Panc1 (cell line): ENCODE results near the gene GMDS. TPM values are rescaled to one million over a fixed set of nuclear protein-coding genes. Genes with fewer than 3 reads are reported as not detected.

ENCODE experiments used
- ATAC-seq: fragments of 200-7000 bp; cut with Tn5 transposase; 2 replicates; pipeline ENCODE4 v1.9.1; 2020; ENCODE audit warnings: mild to moderate bottlenecking, moderate library complexity
- BruUV-seq: library from RNA; stranded (reverse); fragments of 400-500 nt; replicated peaks from 2 replicates; lab custom pipeline; 2021; lab: Mats Ljungman, UMichigan
- CTCF ChIA-PET: fragments of 300-600 bp; sonication (Branson Sonifier 250); formaldehyde crosslinking; loops from one replicate; lab custom pipeline; 2022; ENCODE audit warnings: antibody characterized with exemption; lab: Charles Lee
- POLR2A ChIA-PET: fragments of 300-600 bp; sonication (Branson Sonifier 250); formaldehyde crosslinking; loops from one replicate; lab custom pipeline; 2022; ENCODE audit warnings: antibody characterized with exemption; lab: Charles Lee
- DNase-seq: peaks from one replicate; pipeline ENCODE4 v3.0.0-alpha.2; 2010; ENCODE audit warnings: low read depth, low spot score
- H3K27ac ChIP-seq: 2 replicates; pipeline ENCODE4 v1.5.1; 2011; ENCODE audit warnings: mild to moderate bottlenecking, low read length, inconsistent platforms
- H3K27me3 ChIP-seq: fragments of 200-500 bp; sonication (Bioruptor generic); 2 replicates; pipeline ENCODE4 v1.6.0; 2014; ENCODE audit warnings: low read length, inconsistent platforms; ENCODE audit not compliant: control insufficient read depth, insufficient read depth
- H3K36me3 ChIP-seq: fragments of 200-500 bp; sonication (Bioruptor generic); 2 replicates; pipeline ENCODE4 v1.5.1; 2014; ENCODE audit warnings: inconsistent platforms, mild to moderate bottlenecking, low read length, moderate library complexity; ENCODE audit not compliant: control insufficient read depth, insufficient read depth
- H3K4me1 ChIP-seq: 2 replicates; pipeline ENCODE4 v1.5.1; 2011; ENCODE audit warnings: inconsistent platforms, mild to moderate bottlenecking, low read length, moderate library complexity; ENCODE audit not compliant: control insufficient read depth, insufficient read depth
- H3K4me3 ChIP-seq, 2 experiments: 2 replicates each; pipeline ENCODE4 v1.5.1; 2011 to 2012; ENCODE audit warnings: low read depth in 2 of 2, low read length in 2 of 2, mild to moderate bottlenecking in 2 of 2, inconsistent platforms in 1 of 2, moderate library complexity in 1 of 2
- H3K9me3 ChIP-seq: fragments of 200-500 bp; sonication (Bioruptor generic); 2 replicates; pipeline ENCODE4 v1.5.1; 2014; ENCODE audit warnings: low read depth, mild to moderate bottlenecking, inconsistent platforms, low read length, moderate library complexity; ENCODE audit not compliant: control insufficient read depth, insufficient read depth
- POLR2AphosphoS5 ChIP-seq: IDR thresholded peaks from 2 replicates; pipeline ENCODE4 v1.6.1; 2012; ENCODE audit warnings: mild to moderate bottlenecking, low read depth, low read length, moderate library complexity
- SIN3A ChIP-seq: IDR thresholded peaks from 2 replicates; pipeline ENCODE4 v1.6.1; 2012; ENCODE audit warnings: low read depth, mild to moderate bottlenecking, low read length, moderate library complexity, borderline replicate concordance; ENCODE audit not compliant: insufficient read depth
- TCF7L2 ChIP-seq: IDR thresholded peaks from 2 replicates; pipeline ENCODE4 v1.6.1; 2011; ENCODE audit warnings: mild to moderate bottlenecking, low read depth, low read length, inconsistent platforms
- in situ Hi-C: cut with HindIII; loops from 2 replicates; pipeline ENCODE4 v1.10.0; 2016; ENCODE audit warnings: low sequenced_read_pairs, low pct_unique_long_range_greater_than_20kb
- intact Hi-C: fragments of 100-400 bp; cut with micrococcal nuclease; formaldehyde crosslinking; loops from one replicate; pipeline ENCODE4 v1.10.0; 2022; ENCODE audit not compliant: unreplicated experiment
- total RNA-seq: library from RNA; stranded (reverse); gene quantifications from one replicate; pipeline ENCODE4 v1.2.1, GENCODE V29; 2021; ENCODE audit not compliant: unreplicated experiment
- TF ChIP-seq, protein P1 (sequence below), 2 experiments: IDR thresholded peaks; 2 replicates each; pipeline ENCODE4 v1.6.1; 2011 to 2012; ENCODE audit warnings: low read depth in 2 of 2, control low read depth in 1 of 2, low read length in 1 of 2, mild to moderate bottlenecking in 1 of 2, moderate library complexity in 1 of 2; ENCODE audit not compliant: insufficient read depth in 1 of 2
- TF ChIP-seq, protein P2 (sequence below): fragments of 450-650 bp; IDR thresholded peaks from 2 replicates; pipeline ENCODE4 v1.5.1; 2017; ENCODE audit warnings: mild to moderate bottlenecking

Gene GMDS
- total RNA-seq, 1 experiment from 2014 or later = 9.8 TPM

DNA sequence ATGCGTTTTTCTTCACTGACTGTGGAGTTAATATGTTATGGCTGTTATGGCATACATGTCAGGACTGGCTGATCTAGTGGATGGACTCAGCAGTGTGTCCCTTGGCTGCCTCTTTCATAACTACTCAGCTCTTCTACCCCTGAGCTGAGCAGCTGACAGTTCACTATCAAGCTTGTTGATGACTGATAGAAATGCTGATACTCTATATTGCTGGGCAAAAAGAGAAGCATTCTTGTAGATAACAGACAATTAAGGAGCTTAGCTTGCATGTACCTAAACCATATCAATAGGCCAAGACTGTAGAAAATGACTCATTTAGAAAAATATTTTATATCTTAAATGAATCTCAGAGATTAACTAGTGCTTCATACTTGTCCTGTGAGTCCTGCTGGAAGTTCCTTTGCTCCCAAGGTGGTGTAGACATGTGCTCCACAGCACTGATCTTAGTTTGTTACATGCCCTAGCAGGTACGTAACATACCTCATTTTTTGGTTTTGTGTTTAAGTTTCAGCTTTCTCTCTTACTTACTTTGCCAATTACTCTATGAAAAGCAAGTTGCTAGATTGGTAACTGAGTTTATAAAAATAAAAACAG is 236.9 kb downstream of the GMDS start:
- no TSS peak for BruUV-seq
- H3K9me3 ChIP-seq = peaks cover 4% of the 10 kb centered on the region; the same call in 1 of the 2 replicates
- H3K4me3 ChIP-seq = no peak overlapping the region
- H3K36me3 ChIP-seq = no peaks in the 10 kb centered on the region
- H3K27me3 ChIP-seq = no peaks in the 10 kb centered on the region
- no peaks in the 10 kb centered on the region for H3K4me1 ChIP-seq
- in situ Hi-C loops = no loop called here
- no peak for TF ChIP-seq POLR2AphosphoS5
- no peak for TF ChIP-seq TCF7L2
- TF ChIP-seq, protein P1, sequence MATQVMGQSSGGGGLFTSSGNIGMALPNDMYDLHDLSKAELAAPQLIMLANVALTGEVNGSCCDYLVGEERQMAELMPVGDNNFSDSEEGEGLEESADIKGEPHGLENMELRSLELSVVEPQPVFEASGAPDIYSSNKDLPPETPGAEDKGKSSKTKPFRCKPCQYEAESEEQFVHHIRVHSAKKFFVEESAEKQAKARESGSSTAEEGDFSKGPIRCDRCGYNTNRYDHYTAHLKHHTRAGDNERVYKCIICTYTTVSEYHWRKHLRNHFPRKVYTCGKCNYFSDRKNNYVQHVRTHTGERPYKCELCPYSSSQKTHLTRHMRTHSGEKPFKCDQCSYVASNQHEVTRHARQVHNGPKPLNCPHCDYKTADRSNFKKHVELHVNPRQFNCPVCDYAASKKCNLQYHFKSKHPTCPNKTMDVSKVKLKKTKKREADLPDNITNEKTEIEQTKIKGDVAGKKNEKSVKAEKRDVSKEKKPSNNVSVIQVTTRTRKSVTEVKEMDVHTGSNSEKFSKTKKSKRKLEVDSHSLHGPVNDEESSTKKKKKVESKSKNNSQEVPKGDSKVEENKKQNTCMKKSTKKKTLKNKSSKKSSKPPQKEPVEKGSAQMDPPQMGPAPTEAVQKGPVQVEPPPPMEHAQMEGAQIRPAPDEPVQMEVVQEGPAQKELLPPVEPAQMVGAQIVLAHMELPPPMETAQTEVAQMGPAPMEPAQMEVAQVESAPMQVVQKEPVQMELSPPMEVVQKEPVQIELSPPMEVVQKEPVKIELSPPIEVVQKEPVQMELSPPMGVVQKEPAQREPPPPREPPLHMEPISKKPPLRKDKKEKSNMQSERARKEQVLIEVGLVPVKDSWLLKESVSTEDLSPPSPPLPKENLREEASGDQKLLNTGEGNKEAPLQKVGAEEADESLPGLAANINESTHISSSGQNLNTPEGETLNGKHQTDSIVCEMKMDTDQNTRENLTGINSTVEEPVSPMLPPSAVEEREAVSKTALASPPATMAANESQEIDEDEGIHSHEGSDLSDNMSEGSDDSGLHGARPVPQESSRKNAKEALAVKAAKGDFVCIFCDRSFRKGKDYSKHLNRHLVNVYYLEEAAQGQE (IDR thresholded peaks at IDR 0.05; ENCODE audit: insufficient read depth in 1 of 2, low read depth in 2 of 2, low read length in 1 of 2) = no peak
- TF ChIP-seq SIN3A = no peak
- TF ChIP-seq, protein P2, sequence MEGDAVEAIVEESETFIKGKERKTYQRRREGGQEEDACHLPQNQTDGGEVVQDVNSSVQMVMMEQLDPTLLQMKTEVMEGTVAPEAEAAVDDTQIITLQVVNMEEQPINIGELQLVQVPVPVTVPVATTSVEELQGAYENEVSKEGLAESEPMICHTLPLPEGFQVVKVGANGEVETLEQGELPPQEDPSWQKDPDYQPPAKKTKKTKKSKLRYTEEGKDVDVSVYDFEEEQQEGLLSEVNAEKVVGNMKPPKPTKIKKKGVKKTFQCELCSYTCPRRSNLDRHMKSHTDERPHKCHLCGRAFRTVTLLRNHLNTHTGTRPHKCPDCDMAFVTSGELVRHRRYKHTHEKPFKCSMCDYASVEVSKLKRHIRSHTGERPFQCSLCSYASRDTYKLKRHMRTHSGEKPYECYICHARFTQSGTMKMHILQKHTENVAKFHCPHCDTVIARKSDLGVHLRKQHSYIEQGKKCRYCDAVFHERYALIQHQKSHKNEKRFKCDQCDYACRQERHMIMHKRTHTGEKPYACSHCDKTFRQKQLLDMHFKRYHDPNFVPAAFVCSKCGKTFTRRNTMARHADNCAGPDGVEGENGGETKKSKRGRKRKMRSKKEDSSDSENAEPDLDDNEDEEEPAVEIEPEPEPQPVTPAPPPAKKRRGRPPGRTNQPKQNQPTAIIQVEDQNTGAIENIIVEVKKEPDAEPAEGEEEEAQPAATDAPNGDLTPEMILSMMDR = no peak
- ChIA-PET CTCF (no interaction called here), POLR2A (no interaction called here)
- no peak overlapping the region for H3K27ac ChIP-seq
- intact Hi-C loops = no loop called here
- DNase-seq (no peak), ATAC-seq (no peak)

DNA sequence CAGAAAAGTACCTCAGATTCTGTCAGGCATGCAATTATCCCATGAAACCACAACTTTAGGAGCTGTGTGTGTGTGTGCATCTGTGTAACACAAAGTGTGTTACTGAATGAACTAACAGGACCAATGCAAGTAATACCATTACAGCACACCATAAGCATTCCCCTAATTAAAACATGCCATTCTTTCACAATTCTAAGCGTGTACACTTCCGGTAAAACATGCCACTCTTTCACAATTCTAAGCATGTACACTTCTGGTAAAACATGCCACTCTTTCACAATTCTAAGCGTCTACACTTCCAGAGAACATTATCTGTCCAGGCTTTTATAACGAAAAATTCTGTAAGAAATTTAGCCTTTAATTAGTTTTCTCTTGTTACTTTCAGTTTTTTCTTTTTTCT is 238.2 kb downstream of the GMDS start:
- POLR2A ChIA-PET = no interaction called here
- Histone ChIP-seq H3K4me1 (no peaks in the 10 kb centered on the region), H3K4me3 (no peak overlapping the region), H3K36me3 (no peaks in the 10 kb centered on the region), H3K27me3 (no peaks in the 10 kb centered on the region), H3K9me3 (peaks cover 4% of the 10 kb centered on the region; the same call in 1 of the 2 replicates), H3K27ac (no peak overlapping the region)
- CTCF ChIA-PET = no interaction called here
- no peak for ATAC-seq
- intact Hi-C loops (no loop called here), in situ Hi-C loops (no loop called here)
- TF ChIP-seq SIN3A (no peak), POLR2AphosphoS5 (no peak), TCF7L2 (no peak)
- TF ChIP-seq, protein P2 = no peak
- TF ChIP-seq, protein P1 (IDR thresholded peaks at IDR 0.05; ENCODE audit: insufficient read depth in 1 of 2, low read depth in 2 of 2, low read length in 1 of 2) = no peak
- no peak for DNase-seq
- BruUV-seq = no TSS peak
